NCI-H446 treated with DMSO at 0.1 percent for 48 hours (cell line): ENCODE results near the gene PDE3A.

Source experiments
- DNase-seq: peaks from one replicate; lab custom pipeline; 2025; lab: John Stamatoyannopoulos, UW

The PDE3A gene

GRCh38 chr12:20424841-20425240 is 56.5 kb downstream of the PDE3A start:
- no peak for DNase-seq

GRCh38 chr12:20426191-20426590 is 57.9 kb downstream of the PDE3A start:
- DNase-seq = no peak

GRCh38 chr12:20426957-20427356 is 58.6 kb downstream of the PDE3A start:
- DNase-seq = no peak

GRCh38 chr12:20429852-20430251 is 61.5 kb downstream of the PDE3A start:
- no peak for DNase-seq

- no peak for DNase-seq
These were observed 64.0 kb downstream of the PDE3A start for GRCh38 chr12:20432290-20432689.

- no peak for DNase-seq
These were observed 66.7 kb downstream of the PDE3A start for GRCh38 chr12:20434996-20435395.

- no peak for DNase-seq
These were observed 68.0 kb downstream of the PDE3A start for GRCh38 chr12:20436316-20436715.

GRCh38 chr12:20438299-20438779 is 70.0 kb downstream of the PDE3A start:
- no peak for DNase-seq

GRCh38 chr12:20439626-20440025 is 71.3 kb downstream of the PDE3A start:
- no peak for DNase-seq

- DNase-seq = no peak
These were observed 72.1 kb downstream of the PDE3A start for GRCh38 chr12:20440408-20440807.

- no peak for DNase-seq
These were observed 74.0 kb downstream of the PDE3A start for GRCh38 chr12:20442322-20442721.

GRCh38 chr12:20443255-20443654 is 74.9 kb downstream of the PDE3A start:
- no peak for DNase-seq

- no peak for DNase-seq
These were observed 75.5 kb downstream of the PDE3A start for GRCh38 chr12:20443792-20444191.

- DNase-seq = no peak
These were observed 76.3 kb downstream of the PDE3A start for GRCh38 chr12:20444595-20445170.

- no peak for DNase-seq
These were observed 77.3 kb downstream of the PDE3A start for GRCh38 chr12:20445687-20446086.

GRCh38 chr12:20446836-20447235 is 78.5 kb downstream of the PDE3A start:
- DNase-seq = no peak

- no peak for DNase-seq
These were observed 80.4 kb downstream of the PDE3A start for GRCh38 chr12:20448781-20449180.

- DNase-seq = no peak
These were observed 82.3 kb downstream of the PDE3A start for GRCh38 chr12:20450591-20451180.

GRCh38 chr12:20451761-20452160 is 83.4 kb downstream of the PDE3A start:
- no peak for DNase-seq

- no peak for DNase-seq
These were observed 84.2 kb downstream of the PDE3A start for GRCh38 chr12:20452496-20453010.

- DNase-seq = no peak
These were observed 85.5 kb downstream of the PDE3A start for GRCh38 chr12:20453756-20454310.

- DNase-seq = no peak
These were observed 86.8 kb downstream of the PDE3A start for GRCh38 chr12:20455001-20455706.

GRCh38 chr12:20457582-20457981 is 89.2 kb downstream of the PDE3A start:
- DNase-seq = no peak
